AG09309 (cell line): ENCODE data around the gene PLCH2.

Experiments used
- DNase-seq: peaks from one replicate; pipeline ENCODE4 v3.0.0-alpha.2; 2010; ENCODE audit warnings: low read depth
- H3K4me3 ChIP-seq: 2 replicates; pipeline ENCODE4 v1.5.1; 2011; ENCODE audit warnings: mild to moderate bottlenecking, low read depth, low read length, moderate library complexity; ENCODE audit not compliant: control insufficient read depth
- CTCF ChIP-seq: IDR thresholded peaks from 2 replicates; pipeline ENCODE4 v1.5.1; 2011; ENCODE audit warnings: mild to moderate bottlenecking, low read depth, low read length, inconsistent platforms; ENCODE audit not compliant: insufficient read depth, control insufficient read depth; ENCODE audit errors: missing control alignments

Gene PLCH2

GRCh38 chr1:2445162-2445822 lies 30.8 kb upstream of the PLCH2 start:
- TF ChIP-seq CTCF, result no peak
- H3K4me3 ChIP-seq, result no peak overlapping the region
- no peak for DNase-seq

GRCh38 chr1:2445823-2446215 lies 30.3 kb upstream of the PLCH2 start:
- H3K4me3 ChIP-seq, result no peak overlapping the region
- no peak for TF ChIP-seq CTCF
- no peak for DNase-seq

GRCh38 chr1:2446394-2446793 lies 29.7 kb upstream of the PLCH2 start:
- DNase-seq, result no peak
- no peak overlapping the region for H3K4me3 ChIP-seq
- no peak for TF ChIP-seq CTCF

GRCh38 chr1:2446861-2447260 lies 29.2 kb upstream of the PLCH2 start:
- H3K4me3 ChIP-seq, result no peak overlapping the region
- no peak for DNase-seq
- TF ChIP-seq CTCF, result no peak

GRCh38 chr1:2447276-2448097 lies 28.6 kb upstream of the PLCH2 start:
- no peak for DNase-seq
- no peak for TF ChIP-seq CTCF
- no peak overlapping the region for H3K4me3 ChIP-seq

- no peak for DNase-seq
- H3K4me3 ChIP-seq, result no peak overlapping the region
- TF ChIP-seq CTCF, result no peak
Observed at GRCh38 chr1:2448098-2448445, 28.0 kb upstream of the PLCH2 start.
